K562 (cell line): ENCODE data around the gene CNOT10. TPM values are rescaled to one million over a fixed set of nuclear protein-coding genes. Genes with fewer than 3 reads are reported as not detected.

Experiments used
- CREM ChIP-seq: IDR thresholded peaks from 2 replicates; pipeline ENCODE4 v1.6.1; 2014; ENCODE audit warnings: antibody characterized with exemption, low read depth
- DMBX1 ChIP-seq: fragments of 250-450 bp; sonication (Bioruptor Pico); IDR thresholded peaks from 2 replicates; pipeline ENCODE4 v1.8.0; 2022; ENCODE audit warnings: inconsistent platforms, mild to moderate bottlenecking, moderate library complexity, borderline replicate concordance
- ETV5 ChIP-seq: sonication (generic); formaldehyde crosslinking; IDR thresholded peaks from 2 replicates; pipeline ENCODE4 v1.4.0; 2020; ENCODE audit warnings: low read depth, mild to moderate bottlenecking, missing genetic modification reagents
- FOSL1 ChIP-seq: fragments of 200-800 bp; sonication (Bioruptor generic); conservative IDR thresholded peaks from 2 replicates; pipeline ENCODE4 v1.6.1; 2016; ENCODE audit warnings: missing genetic modification characterization, missing compliant biosample characterization
- HDAC1 ChIP-seq, 2 experiments: fragments of 450-650 bp; IDR thresholded peaks; 2 replicates each; pipeline ENCODE4 v1.6.1; 2016 to 2017; ENCODE audit warnings: inconsistent platforms in 1 of 2, mild to moderate bottlenecking in 1 of 2, moderate library complexity in 1 of 2
- MTA3 ChIP-seq: fragments of 450-650 bp; formaldehyde crosslinking; IDR thresholded peaks from 2 replicates; pipeline ENCODE4 v1.6.1; 2017; ENCODE audit warnings: mild to moderate bottlenecking, borderline replicate concordance
- NR4A1 ChIP-seq, 2 experiments: fragments of 250-450 bp in 1 of 2; fragments of 450-650 bp in 1 of 2; sonication (Bioruptor Pico) in 1 of 2; IDR thresholded peaks; 2 replicates each; pipeline versions ENCODE4 v1.4.0 to v1.6.1; 2016 to 2020; ENCODE audit warnings: mild to moderate bottlenecking in 2 of 2, missing compliant biosample characterization in 1 of 2, missing genetic modification characterization in 1 of 2, moderate library complexity in 1 of 2
- PURB ChIP-seq: sonication (generic); formaldehyde crosslinking; IDR thresholded peaks from 2 replicates; pipeline ENCODE4 v1.9.0; 2021; ENCODE audit warnings: low read depth, mild to moderate bottlenecking, missing genetic modification reagents
- SMARCC2 ChIP-seq: fragments of 450-650 bp; IDR thresholded peaks from 2 replicates; pipeline ENCODE4 v1.6.1; 2017; ENCODE audit warnings: antibody characterized with exemption, moderate library complexity, mild to moderate bottlenecking, low read depth
- TAL1 ChIP-seq: fragments of 450-650 bp; IDR thresholded peaks from 2 replicates; pipeline ENCODE4 v1.6.1; 2016; ENCODE audit warnings: mild to moderate bottlenecking
- polyA plus RNA-seq, 8 experiments: library from polyadenylated mRNA; depleted of rRNA in 4 of 8; stranded (reverse) in 5 of 8; unstranded in 3 of 8; fragments of >200 nt; fragmentation: Nextera tagmentation in 2 of 8; fragmentation: Illumina TruSeq in 1 of 8; extraction: Ambion mirVana in 2 of 8; extraction: Trizol in 1 of 8; gene quantifications; 2 replicates each; pipeline versions ENCODE4 v1.2.1 to v1.2.3, GENCODE V29; 2011 to 2014; ENCODE audit warnings: inconsistent platforms in 1 of 8, missing spikeins in 1 of 8
- total RNA-seq, 7 experiments: library from RNA; depleted of rRNA in 6 of 7; stranded (reverse); fragments of >200 nt in 6 of 7; fragmentation: Illumina TruSeq in 2 of 7; extraction: Trizol in 2 of 7; gene quantifications; 2 replicates each; pipeline versions ENCODE4 v1.2.1 to v1.2.3, GENCODE V29; 2011 to 2021; ENCODE audit warnings: low replicate concordance in 1 of 7
- TF ChIP-seq, protein P1 (sequence below): fragments of 250-450 bp; sonication (Bioruptor Pico); IDR thresholded peaks from 2 replicates; pipeline ENCODE4 v1.5.0; 2021
- TF ChIP-seq, protein P2 (sequence below): sonication (generic); formaldehyde crosslinking; IDR thresholded peaks from 2 replicates; pipeline ENCODE4 v1.8.0; 2022; ENCODE audit warnings: mild to moderate bottlenecking, missing genetic modification reagents
- TF ChIP-seq, protein P3 (sequence below): sonication (generic); formaldehyde crosslinking; IDR thresholded peaks from 2 replicates; pipeline ENCODE4 v1.8.1; 2023; ENCODE audit warnings: mild to moderate bottlenecking, missing genetic modification reagents
- TF ChIP-seq, protein P4 (sequence below): fragments of 450-650 bp; IDR thresholded peaks from 2 replicates; pipeline ENCODE4 v1.6.1; 2016; ENCODE audit warnings: borderline replicate concordance

The CNOT10 gene
- total and polyA plus RNA-seq, 9 of the 15 experiments (the other 6 are each of a cell fraction or from before 2014, with no cell fraction given): 35.7 to 114 (median 81.9) TPM

DNA sequence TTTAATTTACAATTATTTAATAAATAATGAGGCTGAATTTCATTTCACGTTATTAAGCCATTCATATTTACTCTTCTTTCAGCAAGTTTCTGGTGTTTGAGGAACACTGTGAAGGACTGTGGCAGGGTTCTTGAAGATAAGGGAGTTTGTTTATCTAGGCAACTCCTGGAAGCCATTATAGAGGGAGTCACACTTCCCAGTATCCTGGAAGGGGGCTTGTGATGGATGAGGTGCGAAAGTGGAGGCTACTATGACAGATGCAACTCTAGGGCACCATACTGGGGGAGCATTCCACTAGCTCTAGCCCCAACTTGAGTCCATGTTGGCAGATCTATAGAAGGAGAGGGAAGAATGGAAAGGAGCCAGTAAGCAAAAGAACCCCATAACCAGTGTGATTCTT is 14.4 kb downstream of the CNOT10 start (continued):
- no peak for TF ChIP-seq NR4A1 (CRISPR knock-in tag; IDR thresholded peaks at IDR 0.05)
- no peak for TF ChIP-seq NR4A1 (tag; IDR thresholded peaks at IDR 0.05)
- peak; percentile 66 for TF ChIP-seq SMARCC2
- TF ChIP-seq, protein P1, sequence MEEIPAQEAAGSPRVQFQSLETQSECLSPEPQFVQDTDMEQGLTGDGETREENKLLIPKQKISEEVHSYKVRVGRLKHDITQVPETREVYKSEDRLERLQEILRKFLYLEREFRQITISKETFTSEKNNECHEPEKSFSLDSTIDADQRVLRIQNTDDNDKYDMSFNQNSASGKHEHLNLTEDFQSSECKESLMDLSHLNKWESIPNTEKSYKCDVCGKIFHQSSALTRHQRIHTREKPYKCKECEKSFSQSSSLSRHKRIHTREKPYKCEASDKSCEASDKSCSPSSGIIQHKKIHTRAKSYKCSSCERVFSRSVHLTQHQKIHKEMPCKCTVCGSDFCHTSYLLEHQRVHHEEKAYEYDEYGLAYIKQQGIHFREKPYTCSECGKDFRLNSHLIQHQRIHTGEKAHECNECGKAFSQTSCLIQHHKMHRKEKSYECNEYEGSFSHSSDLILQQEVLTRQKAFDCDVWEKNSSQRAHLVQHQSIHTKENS (CRISPR knock-in tag): no peak
- TF ChIP-seq HDAC1 (IDR thresholded peaks at IDR 0.05): peak in 1 of 2 experiments; percentile 24; a peak in 1 of 4 replicates
- TF ChIP-seq, protein P2, sequence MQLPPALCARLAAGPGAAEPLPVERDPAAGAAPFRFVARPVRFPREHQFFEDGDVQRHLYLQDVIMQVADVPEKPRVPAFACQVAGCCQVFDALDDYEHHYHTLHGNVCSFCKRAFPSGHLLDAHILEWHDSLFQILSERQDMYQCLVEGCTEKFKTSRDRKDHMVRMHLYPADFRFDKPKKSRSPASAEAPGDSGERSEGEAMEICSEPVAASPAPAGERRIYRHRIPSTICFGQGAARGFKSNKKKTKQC (CRISPR knock-in tag): no peak
- peak; percentile 69 for TF ChIP-seq TAL1
- 0 out of 2 replicates have a peak, but pooled peaks have one; percentile 30 for TF ChIP-seq ETV5 (CRISPR knock-in tag)
- TF ChIP-seq CREM: no peak
- TF ChIP-seq DMBX1 (CRISPR knock-in tag): 0 out of 2 replicates have a peak, but pooled peaks have one; percentile 46
- TF ChIP-seq, protein P3, sequence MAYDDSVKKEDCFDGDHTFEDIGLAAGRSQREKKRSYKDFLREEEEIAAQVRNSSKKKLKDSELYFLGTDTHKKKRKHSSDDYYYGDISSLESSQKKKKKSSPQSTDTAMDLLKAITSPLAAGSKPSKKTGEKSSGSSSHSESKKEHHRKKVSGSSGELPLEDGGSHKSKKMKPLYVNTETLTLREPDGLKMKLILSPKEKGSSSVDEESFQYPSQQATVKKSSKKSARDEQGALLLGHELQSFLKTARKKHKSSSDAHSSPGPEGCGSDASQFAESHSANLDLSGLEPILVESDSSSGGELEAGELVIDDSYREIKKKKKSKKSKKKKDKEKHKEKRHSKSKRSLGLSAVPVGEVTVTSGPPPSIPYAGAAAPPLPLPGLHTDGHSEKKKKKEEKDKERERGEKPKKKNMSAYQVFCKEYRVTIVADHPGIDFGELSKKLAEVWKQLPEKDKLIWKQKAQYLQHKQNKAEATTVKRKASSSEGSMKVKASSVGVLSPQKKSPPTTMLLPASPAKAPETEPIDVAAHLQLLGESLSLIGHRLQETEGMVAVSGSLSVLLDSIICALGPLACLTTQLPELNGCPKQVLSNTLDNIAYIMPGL (CRISPR knock-in tag): no peak
- TF ChIP-seq FOSL1: peak; percentile 40; the same call in 1 of the 2 replicates
- no peak for TF ChIP-seq PURB
- TF ChIP-seq MTA3: peak; percentile 62; the same call in 1 of the 2 replicates
- TF ChIP-seq, protein P4, sequence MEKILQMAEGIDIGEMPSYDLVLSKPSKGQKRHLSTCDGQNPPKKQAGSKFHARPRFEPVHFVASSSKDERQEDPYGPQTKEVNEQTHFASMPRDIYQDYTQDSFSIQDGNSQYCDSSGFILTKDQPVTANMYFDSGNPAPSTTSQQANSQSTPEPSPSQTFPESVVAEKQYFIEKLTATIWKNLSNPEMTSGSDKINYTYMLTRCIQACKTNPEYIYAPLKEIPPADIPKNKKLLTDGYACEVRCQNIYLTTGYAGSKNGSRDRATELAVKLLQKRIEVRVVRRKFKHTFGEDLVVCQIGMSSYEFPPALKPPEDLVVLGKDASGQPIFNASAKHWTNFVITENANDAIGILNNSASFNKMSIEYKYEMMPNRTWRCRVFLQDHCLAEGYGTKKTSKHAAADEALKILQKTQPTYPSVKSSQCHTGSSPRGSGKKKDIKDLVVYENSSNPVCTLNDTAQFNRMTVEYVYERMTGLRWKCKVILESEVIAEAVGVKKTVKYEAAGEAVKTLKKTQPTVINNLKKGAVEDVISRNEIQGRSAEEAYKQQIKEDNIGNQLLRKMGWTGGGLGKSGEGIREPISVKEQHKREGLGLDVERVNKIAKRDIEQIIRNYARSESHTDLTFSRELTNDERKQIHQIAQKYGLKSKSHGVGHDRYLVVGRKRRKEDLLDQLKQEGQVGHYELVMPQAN: no peak
